Islet precursor cell (in vitro differentiated cells): ENCODE results near the gene PDE10A.

Experiments
- DNase-seq: peaks from one replicate; pipeline ENCODE4 v3.0.0-alpha.2; 2018

Gene PDE10A

DNA sequence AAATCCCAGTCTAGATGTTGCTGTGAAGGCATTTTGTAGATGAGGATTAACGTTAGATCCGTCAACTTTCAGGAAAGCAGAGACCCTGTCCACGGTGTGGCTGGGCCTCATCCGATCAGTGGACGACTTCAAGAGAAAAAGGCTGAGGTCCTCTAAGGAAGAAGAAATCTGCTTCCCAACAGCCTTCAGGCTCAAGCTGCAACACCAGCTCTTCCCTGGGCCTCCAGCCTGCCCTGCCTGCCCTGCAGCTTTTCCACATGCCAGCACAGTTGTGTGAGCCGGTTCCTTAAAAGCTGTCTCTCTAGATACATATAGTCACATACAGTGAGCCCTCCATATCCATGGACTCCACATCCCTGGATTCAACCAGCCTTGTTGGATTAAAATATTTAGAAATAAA lies 14.1 kb upstream of the PDE10A start:
- DNase-seq = no peak

DNA sequence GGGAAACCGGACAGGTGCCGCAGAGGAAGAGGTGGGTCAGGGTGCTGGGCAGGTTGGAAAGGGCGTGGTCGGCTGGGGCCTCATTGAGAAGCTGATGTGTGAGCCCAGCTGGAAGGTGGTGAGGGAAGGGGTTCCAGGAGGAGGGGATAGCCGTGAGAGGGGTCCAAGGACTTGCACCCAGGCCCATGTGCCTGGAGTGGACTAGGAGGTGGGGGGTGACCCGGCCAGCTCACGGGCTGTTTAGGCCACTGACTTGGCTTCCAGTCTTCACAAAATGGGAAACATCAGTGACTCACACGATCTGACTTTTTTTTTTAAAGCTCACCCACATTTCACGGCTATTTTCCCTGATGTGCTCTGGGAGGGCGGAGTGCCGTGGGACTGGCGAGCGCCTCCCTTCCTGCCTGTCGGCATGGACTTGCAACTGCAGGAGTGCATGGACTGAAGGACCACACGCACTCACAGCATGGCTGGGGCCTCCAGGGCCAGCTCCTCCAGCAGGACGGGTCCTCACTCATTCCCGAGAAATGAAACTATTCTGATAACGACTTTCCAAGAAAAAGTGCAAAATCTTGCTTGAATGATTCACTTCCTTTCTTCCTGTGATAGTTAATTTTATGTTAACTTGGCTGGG lies 13.5 kb upstream of the PDE10A start:
- DNase-seq = no peak

DNA sequence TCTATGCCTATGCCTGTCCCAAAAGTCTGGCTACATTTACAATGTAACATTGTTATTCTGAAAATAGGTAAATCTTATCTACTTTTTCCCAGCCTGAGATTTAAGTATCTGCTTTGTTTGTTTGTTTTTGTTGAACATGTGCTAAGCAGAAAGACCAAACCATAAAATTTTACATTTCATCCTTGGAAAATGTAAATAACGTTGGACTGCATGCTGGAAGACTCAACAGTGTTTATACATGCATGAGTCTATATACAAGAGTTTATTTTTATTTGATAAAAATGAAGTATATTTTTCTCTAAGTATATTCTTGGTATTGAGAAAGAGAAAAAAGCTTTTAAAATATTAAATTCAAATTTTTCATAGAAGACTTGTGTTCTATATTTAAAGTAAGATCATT lies 12.1 kb upstream of the PDE10A start:
- DNase-seq = no peak

DNA sequence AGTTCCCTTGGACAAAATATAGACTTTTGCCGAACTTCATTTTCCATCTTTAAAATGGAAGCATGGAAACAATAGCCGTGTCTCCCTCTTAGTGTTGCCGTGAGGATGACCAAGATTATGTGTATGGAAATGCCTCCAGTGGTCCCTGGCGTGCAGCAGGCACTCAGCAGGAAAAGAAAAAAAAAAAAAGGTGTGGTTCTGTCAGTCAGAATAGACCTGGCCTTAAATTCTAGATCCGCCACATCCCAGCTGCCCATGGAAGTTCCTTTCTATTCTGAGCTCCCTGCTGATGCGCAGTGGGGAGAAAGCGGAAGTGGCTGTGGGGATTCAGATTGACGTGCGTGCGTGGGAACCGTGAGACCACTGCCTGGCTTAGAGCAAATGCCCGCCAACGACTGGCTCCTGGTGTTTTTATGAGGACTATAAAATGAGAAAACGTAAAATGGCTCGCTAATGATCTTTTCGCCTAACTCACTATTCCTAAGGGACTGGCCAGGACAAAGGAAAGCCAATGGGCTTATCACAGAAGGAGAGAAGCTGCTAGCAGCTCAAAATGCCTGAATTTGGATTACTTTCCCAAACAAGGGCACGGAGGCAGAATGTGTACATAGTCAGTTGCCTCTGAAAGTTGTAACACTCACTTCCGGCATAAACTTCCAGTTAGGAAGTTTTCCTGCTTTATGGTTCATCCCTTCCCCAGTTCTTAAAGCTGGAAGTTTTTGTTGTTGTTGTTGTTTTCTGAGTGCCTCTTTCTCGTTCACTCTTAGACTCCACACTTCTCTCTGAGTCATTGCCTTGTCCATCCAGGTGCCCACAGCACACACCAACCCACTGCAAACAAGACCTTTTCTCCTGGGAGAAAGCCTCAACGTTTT lies 11.4 kb upstream of the PDE10A start:
- DNase-seq = no peak

DNA sequence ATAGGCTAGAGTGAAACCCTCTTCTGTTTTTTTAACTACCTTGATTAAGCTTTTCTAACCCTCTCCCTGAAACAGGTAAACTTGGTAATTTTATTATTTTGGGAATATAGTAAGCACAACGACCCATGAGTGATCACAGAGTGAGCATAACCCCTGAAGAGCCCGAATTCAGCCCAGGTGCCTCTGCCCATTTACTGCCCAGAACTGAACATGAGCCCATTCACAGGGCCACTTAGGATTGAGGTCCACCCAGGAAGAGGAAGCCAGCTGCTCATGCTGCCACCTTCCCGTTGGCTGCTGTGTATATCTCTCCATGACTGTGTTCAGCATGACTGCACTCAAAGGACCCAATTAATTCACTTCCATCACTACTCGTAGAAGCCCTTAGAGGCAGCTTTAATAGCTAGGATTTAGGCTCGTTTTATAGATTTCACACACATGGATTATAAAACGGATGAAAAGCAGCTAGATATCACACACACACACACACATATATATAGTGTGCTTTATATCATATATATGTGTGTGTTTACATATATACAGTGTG lies 8.3 kb upstream of the PDE10A start:
- DNase-seq = no peak

DNA sequence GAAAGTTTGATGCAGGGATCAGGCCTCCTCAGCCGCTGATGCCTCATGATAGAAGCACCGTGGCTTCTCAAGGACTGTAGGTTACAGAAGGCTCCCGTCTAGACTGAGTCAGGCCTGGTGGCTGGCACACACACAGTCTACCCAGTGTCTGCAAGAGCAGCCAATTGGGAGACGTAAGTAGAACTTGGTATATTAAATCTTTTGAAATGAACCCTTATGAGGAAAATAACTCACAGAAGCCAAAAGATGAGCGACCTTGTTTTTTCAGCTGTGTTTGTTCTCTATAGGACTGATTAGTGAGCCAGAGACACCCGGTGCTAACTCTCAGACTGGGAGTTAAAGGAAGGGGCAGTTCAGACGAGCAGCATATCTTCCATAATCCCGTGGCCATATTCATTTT lies 5.9 kb upstream of the PDE10A start:
- no peak for DNase-seq

DNA sequence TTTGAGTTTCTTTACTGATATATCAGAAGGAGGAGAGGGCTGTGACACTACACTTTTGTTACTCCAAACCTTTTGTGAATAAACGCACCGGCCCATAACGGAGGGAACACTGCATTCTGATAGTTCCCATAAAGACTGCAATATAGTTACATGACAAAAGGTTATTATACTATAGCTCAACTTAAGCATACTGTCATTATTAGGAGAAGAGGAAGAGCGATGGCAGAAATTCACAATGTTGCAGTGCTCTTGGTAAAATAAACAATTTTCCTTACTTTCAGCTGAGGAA lies 2.3 kb upstream of the PDE10A start:
- no peak for DNase-seq

DNA sequence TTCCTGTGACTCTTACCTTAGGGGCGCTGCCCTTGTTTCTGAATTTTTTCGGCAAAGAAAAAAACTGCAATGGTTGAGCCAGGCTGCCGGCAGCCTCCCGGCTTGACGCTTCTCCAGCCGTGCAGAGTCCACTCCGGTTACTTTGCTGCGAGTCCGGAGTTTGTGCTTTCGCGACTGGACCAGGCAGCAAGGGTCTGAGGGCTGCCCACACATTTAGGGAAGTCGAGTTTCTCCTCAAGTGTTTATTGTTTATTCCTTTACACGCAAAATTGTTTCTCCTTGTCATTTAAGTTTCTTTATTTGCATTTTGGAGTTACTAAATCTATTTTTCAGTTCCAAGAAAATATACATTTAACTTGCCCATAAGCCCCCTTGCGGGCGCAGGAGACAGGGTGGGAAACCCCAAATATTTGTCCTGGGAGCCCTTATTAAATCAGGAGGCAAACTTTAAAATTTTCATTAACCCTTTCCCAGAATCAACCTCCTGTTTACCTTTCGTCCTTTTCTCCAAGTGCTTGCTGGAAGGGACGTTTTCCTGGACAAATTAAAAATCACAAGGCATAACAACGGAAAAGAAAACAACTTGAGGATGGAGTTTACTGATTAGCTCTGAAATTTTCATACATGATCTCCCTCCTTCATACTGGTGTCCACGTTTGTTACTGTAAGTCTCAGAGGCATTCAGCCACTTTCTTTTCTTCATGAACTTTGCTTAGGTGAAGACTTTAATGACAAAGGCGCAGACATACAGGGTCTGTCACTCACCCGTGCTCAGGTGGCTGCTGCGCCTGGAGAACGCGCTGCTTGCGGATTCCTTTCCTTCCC lies 1.7 kb upstream of the PDE10A start:
- DNase-seq = no peak

DNA sequence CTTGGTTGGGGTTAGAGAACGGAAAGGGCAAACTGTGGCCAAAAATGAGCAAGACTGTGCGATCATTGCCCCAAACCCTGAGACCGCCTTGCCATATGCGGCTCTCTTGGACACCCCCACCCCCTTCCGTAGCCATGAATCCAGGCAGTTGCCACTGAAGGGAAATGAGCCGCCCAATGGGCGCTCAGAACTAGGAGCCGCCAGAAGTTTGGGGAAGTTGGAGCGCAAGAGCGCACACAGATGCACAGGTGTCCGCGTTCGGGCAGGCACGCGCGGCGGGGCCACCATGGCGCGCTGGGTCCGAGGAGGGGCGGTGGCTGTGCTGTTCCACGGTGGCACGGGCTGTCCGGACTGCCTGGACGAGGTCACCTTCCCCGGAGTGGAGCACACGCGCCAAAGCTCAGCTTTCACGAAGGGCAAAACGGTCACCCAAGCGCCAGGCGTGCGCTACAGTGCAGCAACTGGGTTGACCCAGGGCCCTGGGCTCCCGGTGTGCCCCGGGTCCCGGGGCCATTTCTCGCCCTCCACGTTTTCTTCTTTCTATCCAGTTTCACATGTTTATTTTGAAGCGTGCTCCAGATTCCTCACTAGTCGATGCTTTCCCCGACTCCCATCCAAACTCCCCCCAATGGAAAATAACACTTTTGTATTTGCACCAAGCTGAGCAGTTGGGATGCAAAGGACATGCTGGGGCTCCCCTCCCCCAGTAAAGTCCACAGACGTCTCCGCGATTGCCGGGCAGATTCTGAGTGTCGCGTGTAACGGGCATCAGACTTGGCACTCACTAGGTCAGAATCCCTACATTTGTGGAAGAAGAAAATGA lies 906 bp upstream of the PDE10A start:
- no peak for DNase-seq

DNA sequence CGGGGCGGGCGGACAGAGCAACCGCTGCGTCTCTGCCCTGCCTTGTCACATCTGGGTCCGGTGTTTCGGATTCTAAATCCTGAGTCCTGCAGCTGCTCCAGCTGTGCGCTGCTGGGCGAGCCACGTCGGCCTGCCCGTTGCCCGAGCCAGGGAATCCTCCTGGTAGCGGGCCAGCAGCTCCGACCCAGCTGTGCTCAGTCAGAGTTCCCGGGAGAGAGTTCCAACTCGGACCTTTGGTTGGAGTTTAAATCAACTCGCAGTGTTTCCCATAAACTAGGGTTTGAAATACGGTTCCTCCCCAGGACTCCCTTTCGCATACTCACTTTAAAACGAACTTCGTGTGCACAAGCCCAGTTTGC lies 315 bp upstream of the PDE10A start:
- peak; percentile 69 for DNase-seq

DNA sequence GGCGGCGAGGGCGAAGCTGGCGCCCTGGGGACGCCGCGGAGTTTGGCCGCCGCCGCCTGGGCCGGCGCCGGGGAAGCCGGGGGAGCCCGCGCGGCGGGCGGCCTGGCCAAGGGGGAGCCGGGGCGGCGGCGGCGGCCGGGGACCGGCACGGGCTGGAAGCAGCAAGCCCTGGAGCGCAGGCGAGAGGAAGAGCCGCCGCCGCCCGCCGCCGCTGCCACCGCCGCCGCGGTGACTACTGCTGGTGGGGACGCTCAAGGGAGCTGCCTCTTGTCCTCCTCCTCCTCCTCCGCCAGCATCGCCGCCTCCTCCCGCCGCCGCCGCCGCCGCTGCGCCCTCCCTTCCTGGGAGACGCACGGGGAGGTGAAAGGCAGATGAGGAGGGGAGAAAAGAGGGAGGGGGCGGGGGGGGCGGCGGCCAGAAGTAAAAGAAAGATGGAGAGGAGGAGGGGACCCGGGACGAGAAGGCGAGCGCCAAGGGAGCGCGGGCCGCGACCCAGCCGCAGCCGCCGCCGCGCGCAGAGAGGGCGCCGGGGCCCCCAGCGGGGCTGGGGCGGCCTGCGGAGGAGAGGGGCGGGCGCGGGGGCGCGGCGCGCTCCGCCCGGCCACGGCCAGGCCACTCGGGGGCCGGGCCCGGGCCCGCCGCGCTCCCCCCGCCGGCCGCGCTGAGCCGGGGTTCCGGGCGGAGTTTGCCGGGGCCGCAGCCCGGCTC lies 846 bp downstream of the PDE10A start:
- DNase-seq = peak; percentile 84

DNA sequence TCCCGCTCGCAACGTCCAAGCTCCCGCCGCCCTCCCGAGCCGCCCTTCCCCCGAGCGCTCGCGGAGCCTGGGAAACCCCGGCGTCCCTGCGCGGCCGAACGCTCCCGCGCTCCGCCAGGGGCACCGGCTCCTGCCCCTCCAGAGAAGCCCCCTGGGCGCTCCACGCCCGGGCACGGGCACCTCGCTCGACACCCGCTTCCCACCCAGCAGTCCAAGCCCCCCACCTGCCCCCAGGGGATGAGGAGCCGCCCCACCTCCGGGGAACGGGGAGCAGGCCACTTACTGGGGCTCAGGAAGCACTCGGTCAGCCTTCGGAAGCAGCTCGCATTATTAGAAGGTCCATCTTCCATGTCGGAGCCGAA lies 1.4 kb downstream of the PDE10A start:
- DNase-seq = no peak

DNA sequence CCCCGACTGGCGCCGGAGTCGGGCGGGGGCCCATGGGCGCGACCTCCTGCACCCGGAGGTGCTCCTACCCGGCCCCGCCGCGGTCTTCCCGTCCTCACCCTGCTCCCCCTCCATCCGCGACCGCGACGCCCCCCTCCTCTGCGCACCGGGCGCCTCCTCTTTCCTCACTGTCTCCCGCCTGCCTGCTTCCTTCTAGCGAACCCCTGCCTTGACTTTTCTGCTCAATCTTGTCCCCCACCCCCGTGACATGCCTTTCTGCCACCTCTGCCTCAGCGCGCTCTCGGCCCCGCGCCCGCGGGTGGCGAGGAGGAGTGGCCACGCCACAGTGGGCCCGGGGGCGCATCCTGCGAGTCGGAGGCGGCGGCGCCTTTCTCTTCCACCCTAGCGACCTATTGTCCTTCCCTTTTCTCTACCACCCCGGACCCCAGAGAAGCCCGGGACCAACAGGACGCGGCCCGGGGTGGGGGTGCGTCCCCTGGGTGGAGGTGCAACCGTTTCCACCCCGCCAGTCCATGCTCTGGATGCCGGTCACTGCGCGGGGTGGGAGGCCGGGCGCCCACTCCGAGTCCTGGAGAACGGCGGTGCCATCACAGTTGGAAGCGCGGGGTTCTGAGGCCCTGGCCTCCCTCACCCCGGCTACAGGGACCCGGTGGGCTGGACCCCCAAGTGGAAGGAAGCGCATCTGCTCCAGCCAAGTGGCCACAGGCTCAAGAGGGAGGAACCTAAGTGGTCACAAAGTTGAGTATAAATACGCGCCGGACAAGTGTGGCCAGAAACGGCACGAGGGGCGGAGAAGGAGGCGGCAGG lies 2.0 kb downstream of the PDE10A start:
- DNase-seq = no peak

DNA sequence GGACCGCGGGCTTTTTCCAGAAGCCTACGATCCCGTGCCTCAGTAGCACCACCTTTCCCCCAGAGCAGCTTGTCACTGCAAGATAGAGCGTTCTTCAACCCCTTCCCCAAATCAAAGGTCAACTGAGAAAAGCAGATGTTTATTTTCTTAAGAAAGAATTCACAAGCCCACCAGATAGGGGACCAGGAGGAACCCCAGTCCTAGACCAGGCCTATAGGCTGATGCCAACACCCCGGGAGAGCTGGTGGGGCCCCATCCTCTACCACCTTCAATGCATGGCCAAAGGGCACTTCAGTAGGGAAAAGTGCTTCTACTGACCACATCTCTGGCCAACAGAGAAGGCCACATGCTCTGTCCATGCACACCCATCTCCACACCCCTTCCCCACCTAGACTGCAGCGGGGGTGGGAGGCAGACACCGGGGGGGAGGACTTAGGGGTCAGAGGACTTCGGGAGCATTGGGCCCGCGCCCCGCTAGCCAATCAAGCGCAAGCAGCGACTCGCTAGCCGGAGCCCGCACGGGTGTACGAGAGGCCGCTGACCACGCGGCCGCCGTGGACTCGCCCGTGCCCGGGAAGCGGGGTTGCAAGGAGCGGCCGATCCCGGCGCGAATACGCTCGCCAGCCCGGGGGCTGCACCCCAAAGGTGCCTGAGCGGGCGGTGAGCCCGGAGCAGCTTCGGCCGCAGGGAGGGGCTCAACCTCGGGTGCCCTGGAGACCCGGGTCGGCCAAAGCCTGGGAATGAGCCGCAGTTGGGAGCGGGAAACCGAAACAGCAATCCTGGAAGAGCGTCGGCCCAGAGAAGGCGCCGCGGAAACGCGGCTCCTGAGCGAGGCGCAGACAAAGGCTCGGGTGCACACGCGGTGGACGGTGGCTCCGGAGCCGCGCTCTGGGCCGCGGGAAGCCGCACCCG lies 2.8 kb downstream of the PDE10A start:
- DNase-seq = no peak

DNA sequence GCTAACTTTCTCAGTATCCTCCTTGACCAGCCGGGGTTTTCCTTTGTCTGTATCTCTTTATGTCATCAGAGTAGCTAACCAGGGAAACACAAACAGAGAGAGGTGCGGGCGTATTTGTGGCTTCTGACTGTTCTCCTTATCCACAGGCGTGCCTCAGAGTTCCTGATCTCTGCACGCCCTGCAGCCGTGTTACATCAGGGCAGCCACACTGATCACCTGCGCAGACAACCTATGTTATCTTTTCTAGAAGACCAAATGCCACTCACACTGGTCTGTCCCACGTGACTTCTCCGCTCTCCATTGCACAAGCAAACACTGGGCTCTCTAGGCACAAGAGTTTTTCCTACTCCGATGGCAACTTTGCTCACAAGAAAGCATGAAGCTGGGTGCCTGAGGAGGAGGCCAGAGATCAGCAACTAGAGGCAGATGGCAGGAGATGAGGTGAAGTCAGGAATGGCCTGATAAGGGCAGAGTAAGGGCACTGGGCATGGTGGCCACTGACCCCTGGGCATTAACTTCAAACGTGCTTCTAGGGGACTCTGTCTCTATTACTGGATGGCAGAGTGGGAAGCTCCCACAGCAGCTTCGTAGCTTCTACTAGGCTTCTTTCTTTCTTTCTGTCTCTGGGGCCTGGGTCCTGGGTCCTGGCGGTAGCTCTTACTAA lies 4.5 kb downstream of the PDE10A start:
- DNase-seq = peak; percentile 89

DNA sequence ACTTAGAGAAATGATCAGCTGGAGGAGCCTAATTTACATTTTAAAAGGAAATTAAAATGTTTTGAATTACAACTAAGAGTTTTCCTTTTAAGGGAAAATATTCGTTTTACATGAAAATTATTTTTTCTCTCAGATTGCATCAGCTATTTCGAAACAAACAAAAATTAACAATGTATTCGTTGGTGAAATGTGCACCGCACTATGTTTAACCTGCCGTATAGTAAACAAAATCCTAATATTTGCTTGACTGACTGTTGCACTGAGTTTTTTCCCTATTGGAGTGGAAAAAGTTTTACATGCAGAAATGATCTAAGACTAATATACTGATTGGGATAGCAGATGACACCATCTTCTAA lies 5.7 kb downstream of the PDE10A start:
- DNase-seq = no peak

DNA sequence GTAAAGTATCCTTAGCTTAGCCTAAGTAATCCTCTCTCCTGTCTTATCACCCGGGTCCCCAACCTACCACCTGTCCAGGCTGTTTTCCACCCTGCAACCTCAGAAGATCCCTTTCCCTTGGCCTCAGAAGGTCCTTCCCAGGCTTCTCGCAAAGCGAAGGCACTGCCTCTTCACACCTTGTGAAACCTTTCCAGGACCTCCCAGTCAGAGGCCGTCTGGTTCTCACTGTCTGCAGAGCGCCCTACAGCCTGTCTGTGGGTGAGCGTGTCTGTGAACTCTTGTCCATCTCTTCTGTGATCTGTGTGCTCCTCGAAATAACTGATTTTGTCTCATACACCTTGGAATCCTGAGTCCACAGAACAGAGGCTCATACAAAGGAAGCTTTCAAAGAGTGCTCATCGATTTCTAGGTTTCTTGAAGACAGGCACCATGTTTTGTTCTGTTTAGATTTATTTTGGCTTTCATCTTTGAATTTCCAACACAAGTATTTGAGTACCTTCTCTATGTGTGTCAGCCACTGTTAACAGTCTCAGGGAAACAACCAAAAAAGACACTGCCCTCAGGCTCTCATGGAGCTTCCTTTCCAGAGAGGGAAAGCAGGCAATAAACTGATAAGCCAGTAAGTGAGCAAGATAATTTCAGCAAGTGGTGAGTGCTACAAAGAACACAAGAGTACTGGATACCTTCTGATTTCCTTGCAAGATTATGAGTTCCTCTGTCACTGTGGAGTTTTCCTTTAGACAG lies 6.3 kb downstream of the PDE10A start:
- DNase-seq = peak; percentile 83

DNA sequence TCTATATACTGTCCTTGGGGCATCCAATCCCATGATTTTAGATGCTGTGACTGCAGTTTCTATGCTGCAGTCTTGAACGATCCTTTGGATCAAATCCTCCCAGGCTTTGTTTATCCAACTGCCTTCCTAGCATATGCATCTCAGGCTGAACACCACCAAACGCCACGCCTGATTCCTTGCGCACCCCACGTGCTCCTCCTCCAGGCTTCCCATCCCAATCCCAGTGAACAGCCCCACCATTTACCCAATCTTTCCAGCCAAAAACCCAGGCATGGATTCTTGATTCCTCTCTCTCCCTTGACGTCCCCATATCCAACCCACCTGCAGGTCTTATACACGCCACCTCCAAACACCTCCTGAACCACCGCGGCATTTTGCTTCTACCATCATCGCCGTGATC lies 7.8 kb downstream of the PDE10A start:
- no peak for DNase-seq

DNA sequence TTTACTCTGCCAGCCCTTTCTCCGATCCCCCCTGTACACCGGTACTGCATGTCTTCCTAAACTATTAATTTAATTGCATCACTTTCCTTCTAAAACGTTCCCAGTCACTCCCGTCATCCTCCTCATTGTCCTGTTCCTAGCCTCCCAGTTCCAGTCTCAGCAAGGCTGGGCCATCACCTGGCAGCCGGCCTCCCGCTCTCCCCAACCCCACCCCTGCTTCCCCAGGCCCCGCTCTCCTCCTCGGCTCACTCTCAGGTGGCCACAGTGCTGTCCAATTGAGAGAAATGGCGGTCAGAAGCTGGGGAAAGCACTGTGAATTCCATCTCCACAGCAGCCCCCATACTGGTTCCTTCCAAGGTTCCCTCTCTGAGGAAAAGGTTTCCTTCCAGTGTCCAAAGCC lies 8.9 kb downstream of the PDE10A start:
- no peak for DNase-seq
